T-cell (primary cell): ENCODE data around the gene RPP40. TPM values are rescaled to one million over a fixed set of nuclear protein-coding genes. Genes with fewer than 3 reads are reported as not detected.

Experiments used
- ATAC-seq, 4 experiments: fragments of 200-7000 bp in 3 of 4; fragments of 150-1000 bp in 1 of 4; cut with Tn5 transposase; replicated peaks in 1 of 4; 1 replicate in 3 of 4; 2 replicates in 1 of 4; pipeline ENCODE4 v1.10.0; 2021; ENCODE audit warnings: moderate library complexity in 3 of 4, mild to moderate bottlenecking in 2 of 4, moderate number of reproducible peaks in 1 of 4
- CTCF ChIA-PET, 2 donors: fragments of 300-600 bp; sonication (Branson Sonifier 250); formaldehyde crosslinking; loops; one replicate each; lab custom pipeline; 2022; ENCODE audit warnings: antibody characterized with exemption in 2 of 2; lab: Charles Lee
- POLR2A ChIA-PET, 2 donors: fragments of 300-600 bp; sonication (Branson Sonifier 250); formaldehyde crosslinking; loops; one replicate each; lab custom pipeline; 2022; ENCODE audit warnings: antibody characterized with exemption in 2 of 2; lab: Charles Lee
- DNase-seq, 35 experiments: peaks; one replicate each; pipeline versions ENCODE4 v3.0.0 to v3.0.0-alpha.2; 2013 to 2023
- H3K27ac ChIP-seq: one replicate; pipeline ENCODE4 v1.5.1; 2013; ENCODE audit warnings: low read length
- H3K27me3 ChIP-seq, 2 experiments: replicated peaks in 1 of 2; 1 replicate in 1 of 2; 2 replicates in 1 of 2; pipeline versions ENCODE4 v1.6.1 to v1.7.0; 2013; ENCODE audit warnings: low read length in 1 of 2, mixed read lengths in 1 of 2; ENCODE audit not compliant: control insufficient read depth in 2 of 2, insufficient read depth in 2 of 2; ENCODE audit errors: extremely low read depth in 1 of 2
- H3K36me3 ChIP-seq, 2 donors: 1 replicate in 1 of 2; 2 replicates in 1 of 2; pipeline versions ENCODE4 v1.6.1 to v1.7.0; 2013; ENCODE audit warnings: low read length in 1 of 2; ENCODE audit not compliant: control insufficient read depth in 2 of 2, insufficient read depth in 1 of 2; ENCODE audit errors: extremely low read depth in 1 of 2
- H3K4me1 ChIP-seq, 2 experiments: 1 replicate in 1 of 2; 2 replicates in 1 of 2; pipeline versions ENCODE4 v1.6.1 to v1.7.0; 2013; ENCODE audit warnings: low read length in 2 of 2, mixed read lengths in 1 of 2; ENCODE audit not compliant: insufficient read depth in 2 of 2, control insufficient read depth in 1 of 2; ENCODE audit errors: extremely low read depth in 1 of 2
- H3K4me3 ChIP-seq, 2 donors: 1 replicate in 1 of 2; 2 replicates in 1 of 2; pipeline versions ENCODE4 v1.5.1 to v1.7.0; 2013; ENCODE audit warnings: mild to moderate bottlenecking in 2 of 2, low read length in 1 of 2, moderate library complexity in 1 of 2; ENCODE audit not compliant: control insufficient read depth in 1 of 2; ENCODE audit errors: extremely low read depth in 1 of 2
- H3K9me3 ChIP-seq: 2 replicates; pipeline ENCODE4 v1.7.0; 2013
- H3K27ac Mint-ChIP-seq, 2 donors: one replicate each; pipeline ENCODE4 v1.8.0; 2020 to 2021; ENCODE audit warnings: mild to moderate bottlenecking in 2 of 2, mixed read lengths in 2 of 2
- H3K27me3 Mint-ChIP-seq, 2 donors: one replicate each; pipeline ENCODE4 v1.8.0; 2021 to 2022; ENCODE audit warnings: mixed read lengths in 2 of 2
- H3K36me3 Mint-ChIP-seq: one replicate; pipeline ENCODE4 v1.8.0; 2021; ENCODE audit warnings: mixed read lengths
- H3K4me1 Mint-ChIP-seq, 3 donors: one replicate each; pipeline ENCODE4 v1.8.0; 2020 to 2022; ENCODE audit warnings: mixed read lengths in 3 of 3, mild to moderate bottlenecking in 1 of 3
- H3K4me3 Mint-ChIP-seq, 3 donors: one replicate each; pipeline ENCODE4 v1.8.0; 2020 to 2022; ENCODE audit warnings: mild to moderate bottlenecking in 3 of 3, mixed read lengths in 3 of 3, moderate library complexity in 3 of 3
- H3K9me3 Mint-ChIP-seq, 3 donors: one replicate each; pipeline ENCODE4 v1.8.0; 2020 to 2022; ENCODE audit warnings: mixed read lengths in 3 of 3
- WGBS: methylation state at CpG from one replicate; pipeline ENCODE4 v1.1.5; 2013; ENCODE audit warnings: missing lambda C conversion rate; ENCODE audit not compliant: insufficient coverage; 5-methylcytosine and 5-hydroxymethylcytosine counted together
- total RNA-seq, 35 experiments: library from RNA in 6 of 35; stranded (reverse) in 6 of 35; fragments of 120-200 nt in 1 of 35; gene quantifications; one replicate each; pipeline versions ENCODE4 v1.2.1 to v1.2.4 and lab custom pipeline; 2013 to 2026

The RPP40 gene, protein sequence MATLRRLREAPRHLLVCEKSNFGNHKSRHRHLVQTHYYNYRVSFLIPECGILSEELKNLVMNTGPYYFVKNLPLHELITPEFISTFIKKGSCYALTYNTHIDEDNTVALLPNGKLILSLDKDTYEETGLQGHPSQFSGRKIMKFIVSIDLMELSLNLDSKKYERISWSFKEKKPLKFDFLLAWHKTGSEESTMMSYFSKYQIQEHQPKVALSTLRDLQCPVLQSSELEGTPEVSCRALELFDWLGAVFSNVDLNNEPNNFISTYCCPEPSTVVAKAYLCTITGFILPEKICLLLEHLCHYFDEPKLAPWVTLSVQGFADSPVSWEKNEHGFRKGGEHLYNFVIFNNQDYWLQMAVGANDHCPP
- total RNA-seq = 1 to 10 TPM; 2.0 to 7.8 (median 4.8) TPM
- total RNA-seq (2013) = 6.5 TPM
- 1.4 to 25.2 (median 4.4) reads per million in 29 experiments for total RNA-seq (lab: John Stamatoyannopoulos, UW)

GRCh38 chr6:5003604-5004372 lies at the start of gene RPP40:
Gene RPP40, minus strand, starts transcription at chr6:5004037. Its CDS starts 35 bp downstream, at chr6:5004002.
- H3K4me3 ChIP-seq = peak within 1 kb of the TSS; percentile 67 to 81

DNA sequence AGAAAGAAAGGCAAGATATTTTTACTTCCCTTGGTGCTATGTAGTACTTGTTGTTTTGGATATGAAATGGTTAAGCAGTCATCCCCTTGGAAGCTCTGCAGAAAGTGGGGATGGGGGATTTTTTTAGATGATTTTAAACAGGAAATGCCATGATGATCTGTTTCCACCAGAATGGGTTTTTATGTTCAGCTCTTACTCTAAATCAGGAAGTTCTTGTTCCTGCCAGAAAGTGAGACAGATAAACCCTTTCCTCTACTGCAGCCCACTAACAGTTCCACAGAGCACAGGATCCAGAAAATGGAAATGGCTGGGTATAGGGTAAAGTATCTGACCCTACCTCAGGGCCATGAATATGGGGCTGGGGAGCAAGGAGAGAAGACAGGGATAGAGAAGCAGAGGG lies 49.2 kb upstream of the RPP40 start:
- H3K27ac ChIP-seq = no peak overlapping the region
- ChIA-PET CTCF (no interaction called here), POLR2A (interaction anchor here (0.6 kb wide), 2 partner anchors 170 to 1481 kb away, joined by 3 to 4 read pairs; no protein-coding TSS in a partner anchor)
- H3K4me3 Mint-ChIP-seq = no peak overlapping the region
- H3K27ac Mint-ChIP-seq = no peak overlapping the region
- DNase-seq = no peak
- peaks cover 0 to 8% of the 10 kb centered on the region in 2 donors for H3K27me3 Mint-ChIP-seq
- no peaks in the 10 kb centered on the region for H3K4me1 ChIP-seq
- peaks cover 0 to 4% of the 10 kb centered on the region in 2 experiments for H3K27me3 ChIP-seq
- H3K4me3 ChIP-seq = no peak overlapping the region
- peaks cover 10% of the 10 kb centered on the region for H3K36me3 Mint-ChIP-seq
- no peaks in the 10 kb centered on the region for H3K4me1 Mint-ChIP-seq
- H3K9me3 ChIP-seq = no peaks in the 10 kb centered on the region
- no peaks in the 10 kb centered on the region for H3K36me3 ChIP-seq
- H3K9me3 Mint-ChIP-seq = peaks cover 12 to 38% (median 19%) of the 10 kb centered on the region in 3 donors
- ATAC-seq = no peak

More at GRCh38 chr6:5003604-5004372, at the start of gene RPP40:
- no peaks in the 10 kb centered on the region for H3K27me3 Mint-ChIP-seq
- peaks cover 24% of the 10 kb centered on the region for H3K36me3 Mint-ChIP-seq
- peaks cover 0 to 18% (median 14%) of the 10 kb centered on the region in 3 donors for H3K4me1 Mint-ChIP-seq
- H3K4me3 Mint-ChIP-seq = peak within 1 kb of the TSS; percentile 86 to 90 (median 89)
- peak within 1 kb of the TSS; percentile 93 to 96 for H3K27ac Mint-ChIP-seq
- Histone ChIP-seq H3K27ac (peak within 1 kb of the TSS; percentile 89), H3K4me1 (peaks cover 3 to 15% of the 10 kb centered on the region in 2 experiments), H3K9me3 (no peaks in the 10 kb centered on the region), H3K27me3 (no peaks in the 10 kb centered on the region), H3K36me3 (peaks cover 0 to 6% of the 10 kb centered on the region in 2 donors)
- ATAC-seq (peak; percentile 92 to 96 (median 94)), DNase-seq (peak; percentile 93 to 100 (median 97))
- POLR2A ChIA-PET = interaction anchor here in 1 of 2 donors (0.6 to 0.7 kb wide), 4 partner anchors 241 to 982 kb away, joined by 3 to 7 read pairs (median 4); no protein-coding TSS in a partner anchor
- CTCF ChIA-PET = interaction anchor here (0.7 to 1.1 kb wide), 11 partner anchors 16 to 748 kb away, joined by 3 to 10 read pairs (median 3); no protein-coding TSS in a partner anchor
- WGBS = under 1% methylated on average over 32 of the region's 64 CpGs
- no peaks in the 10 kb centered on the region for H3K9me3 Mint-ChIP-seq

- H3K9me3 Mint-ChIP-seq = peaks cover 12 to 38% (median 19%) of the 10 kb centered on the region in 3 donors
- POLR2A ChIA-PET = no interaction called here
- WGBS = no CpG with 5 or more reads among the region's 1 CpG
- H3K27ac Mint-ChIP-seq = no peak overlapping the region
- H3K4me3 ChIP-seq = no peak overlapping the region
- no peak overlapping the region for H3K4me3 Mint-ChIP-seq
- H3K4me1 ChIP-seq = no peaks in the 10 kb centered on the region
- CTCF ChIA-PET = no interaction called here
- peaks cover 3 to 8% of the 10 kb centered on the region in 2 donors for H3K27me3 Mint-ChIP-seq
- no peaks in the 10 kb centered on the region for H3K27me3 ChIP-seq
- no peaks in the 10 kb centered on the region for H3K9me3 ChIP-seq
- DNase-seq (no peak), ATAC-seq (no peak)
- no peak overlapping the region for H3K27ac ChIP-seq
- H3K36me3 ChIP-seq = no peaks in the 10 kb centered on the region
- H3K4me1 Mint-ChIP-seq = no peaks in the 10 kb centered on the region
- H3K36me3 Mint-ChIP-seq = peaks cover 10% of the 10 kb centered on the region
Measured at GRCh38 chr6:5051394-5051793, 47.6 kb upstream of the RPP40 start.

- no peaks in the 10 kb centered on the region for H3K4me1 ChIP-seq
Measured at GRCh38 chr6:5050009-5050408, 46.2 kb upstream of the RPP40 start.

GRCh38 chr6:5046430-5046829 lies 42.6 kb upstream of the RPP40 start:
- H3K36me3 Mint-ChIP-seq = peaks cover 39% of the 10 kb centered on the region

More at GRCh38 chr6:5050009-5050408, 46.2 kb upstream of the RPP40 start:
- ChIA-PET POLR2A (no interaction called here), CTCF (interaction anchor here in 1 of 2 donors (1.3 kb wide), 1 partner anchor 19 kb away, joined by 3 read pairs; no protein-coding TSS in a partner anchor)
- Histone ChIP-seq H3K27ac (no peak overlapping the region), H3K27me3 (no peaks in the 10 kb centered on the region), H3K4me3 (no peak overlapping the region), H3K9me3 (no peaks in the 10 kb centered on the region), H3K36me3 (no peaks in the 10 kb centered on the region)
- DNase-seq = no peak
- WGBS = 80% methylated on average over 2 of the region's 2 CpGs
- Mint-ChIP-seq H3K9me3 (peaks cover 12 to 38% (median 19%) of the 10 kb centered on the region in 3 donors), H3K27ac (no peak overlapping the region), H3K27me3 (peaks cover 3 to 9% of the 10 kb centered on the region in 2 donors), H3K4me3 (no peak overlapping the region), H3K4me1 (no peaks in the 10 kb centered on the region), H3K36me3 (peaks cover 16% of the 10 kb centered on the region)
- ATAC-seq = no peak

DNA sequence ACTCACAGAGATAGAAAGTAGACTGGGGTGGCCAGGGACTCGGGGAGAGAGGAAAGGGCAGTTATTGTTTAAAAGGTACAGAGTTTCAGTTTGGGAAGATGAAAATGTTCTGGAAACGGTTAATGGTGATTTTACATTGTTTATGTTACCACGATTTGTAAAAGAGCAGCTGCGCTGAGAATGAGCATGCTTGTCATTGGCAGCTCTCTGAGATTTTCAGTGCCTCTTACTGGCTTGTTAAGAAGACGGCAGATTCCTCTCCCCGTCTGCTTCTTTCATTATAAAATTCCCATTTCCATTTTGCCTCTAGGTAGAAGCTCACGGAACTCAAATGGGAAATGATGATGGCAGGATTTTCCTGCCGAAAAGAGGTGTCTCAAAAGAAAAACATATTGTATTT lies 41.6 kb upstream of the RPP40 start:
- POLR2A ChIA-PET = no interaction called here

More at GRCh38 chr6:5046430-5046829, 42.6 kb upstream of the RPP40 start:
- no peak overlapping the region for H3K4me3 ChIP-seq
- Mint-ChIP-seq H3K4me1 (no peaks in the 10 kb centered on the region), H3K27ac (no peak overlapping the region), H3K27me3 (peaks cover 3 to 7% of the 10 kb centered on the region in 2 donors), H3K4me3 (no peak overlapping the region), H3K9me3 (peaks cover 8 to 20% (median 15%) of the 10 kb centered on the region in 3 donors)
- CTCF ChIA-PET = no interaction called here
- no peaks in the 10 kb centered on the region for H3K4me1 ChIP-seq
- WGBS = 93% methylated on average over 4 of the region's 9 CpGs
- no peaks in the 10 kb centered on the region for H3K27me3 ChIP-seq
- H3K9me3 ChIP-seq = no peaks in the 10 kb centered on the region
- no peak overlapping the region for H3K27ac ChIP-seq
- H3K36me3 ChIP-seq = no peaks in the 10 kb centered on the region
- DNase-seq (no peak), ATAC-seq (no peak)
- POLR2A ChIA-PET = no interaction called here

More for the DNA sequence above, 41.6 kb upstream of the RPP40 start:
- Histone ChIP-seq H3K4me1 (no peaks in the 10 kb centered on the region), H3K4me3 (no peak overlapping the region), H3K9me3 (no peaks in the 10 kb centered on the region), H3K27ac (no peak overlapping the region), H3K27me3 (no peaks in the 10 kb centered on the region), H3K36me3 (no peaks in the 10 kb centered on the region)
- H3K27me3 Mint-ChIP-seq = peaks cover 3 to 7% of the 10 kb centered on the region in 2 donors
- peaks cover 0 to 10% (median 7%) of the 10 kb centered on the region in 3 donors for H3K9me3 Mint-ChIP-seq
- no peak overlapping the region for H3K27ac Mint-ChIP-seq
- H3K36me3 Mint-ChIP-seq = peaks cover 32% of the 10 kb centered on the region
- 95% methylated on average over 4 of the region's 8 CpGs for WGBS
- CTCF ChIA-PET = no interaction called here
- H3K4me1 Mint-ChIP-seq = no peaks in the 10 kb centered on the region
- DNase-seq (no peak), ATAC-seq (no peak)
- no peak overlapping the region for H3K4me3 Mint-ChIP-seq
